ENCODE results near the gene GLIS1.

DNA sequence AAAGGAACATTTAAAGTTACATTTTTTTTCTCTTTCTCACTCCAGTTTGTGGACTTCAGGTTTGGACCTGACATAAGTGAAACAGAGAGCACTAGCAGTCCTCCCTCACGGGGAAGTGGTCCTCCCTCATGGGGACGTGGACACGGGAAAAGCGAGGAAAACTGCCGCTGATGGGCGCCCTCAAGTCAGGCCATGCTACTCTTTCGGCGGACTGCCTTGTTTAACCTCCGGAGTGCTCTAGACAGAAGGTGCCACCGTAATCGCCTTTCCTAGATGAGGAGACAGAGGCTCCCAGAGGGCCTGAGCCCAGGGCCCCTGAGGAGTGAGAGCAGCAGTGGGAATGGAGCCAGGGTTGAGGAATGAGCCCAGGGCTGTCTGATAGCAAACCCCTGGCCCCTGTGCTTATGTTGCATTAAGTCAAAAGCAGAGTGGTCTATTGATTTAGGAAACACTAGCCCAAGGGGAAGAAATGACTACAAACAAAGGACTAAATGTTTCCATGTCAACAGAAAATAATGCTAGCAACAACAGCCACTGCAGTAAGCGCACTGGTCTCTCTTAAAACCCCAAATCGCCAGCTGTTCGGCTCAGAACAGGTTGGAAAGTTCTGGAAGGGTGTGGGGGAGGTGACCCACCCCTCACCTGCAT lies 195.7 kb downstream of the GLIS1 start:
- no peak for TF ChIP-seq EZH2 (IDR thresholded peaks at IDR 0.05; ENCODE audit: low read length, unreplicated experiment)
- TF ChIP-seq CTCF (conservative IDR thresholded peaks at IDR 0.05; ENCODE audit: low read depth, low read length): no peak
